Muscle layer of colon (tissue), 2 donors: Measurements from ENCODE around the gene ENOX2.
"Not testable (repeated sequence)": the region's sequence is repeated elsewhere in the genome, so short reads cannot be mapped to it uniquely, and the experiment has no call there.

ENCODE experiments used
- H3K27ac ChIP-seq: one replicate; pipeline ENCODE4 v1.7.0; 2013; ENCODE audit warnings: low read depth, mild to moderate bottlenecking, low read length, moderate library complexity
- H3K27me3 ChIP-seq, 2 donors: one replicate each; pipeline ENCODE4 v1.7.0; 2013; ENCODE audit warnings: low read length in 2 of 2, mild to moderate bottlenecking in 2 of 2; ENCODE audit not compliant: insufficient read depth in 2 of 2, control insufficient read depth in 1 of 2
- H3K36me3 ChIP-seq: one replicate; pipeline ENCODE4 v1.7.0; 2013; ENCODE audit warnings: mild to moderate bottlenecking, low read length; ENCODE audit not compliant: insufficient read depth
- H3K4me1 ChIP-seq: one replicate; pipeline ENCODE4 v1.7.0; 2013; ENCODE audit warnings: mild to moderate bottlenecking, low read length; ENCODE audit not compliant: insufficient read depth
- H3K4me3 ChIP-seq, 2 donors: one replicate each; pipeline ENCODE4 v1.7.0; 2013; ENCODE audit warnings: low read length in 2 of 2, low read depth in 1 of 2, mild to moderate bottlenecking in 1 of 2, moderate library complexity in 1 of 2
- H3K9ac ChIP-seq: one replicate; pipeline ENCODE4 v1.7.0; 2013; ENCODE audit warnings: low read length
- H3K9me3 ChIP-seq: one replicate; pipeline ENCODE4 v1.7.0; 2013; ENCODE audit warnings: mild to moderate bottlenecking, low read length
- donor health status: abdominal sarcoma.
- donor health status: Adenocarcinoma of cecum.

Gene ENOX2

DNA sequence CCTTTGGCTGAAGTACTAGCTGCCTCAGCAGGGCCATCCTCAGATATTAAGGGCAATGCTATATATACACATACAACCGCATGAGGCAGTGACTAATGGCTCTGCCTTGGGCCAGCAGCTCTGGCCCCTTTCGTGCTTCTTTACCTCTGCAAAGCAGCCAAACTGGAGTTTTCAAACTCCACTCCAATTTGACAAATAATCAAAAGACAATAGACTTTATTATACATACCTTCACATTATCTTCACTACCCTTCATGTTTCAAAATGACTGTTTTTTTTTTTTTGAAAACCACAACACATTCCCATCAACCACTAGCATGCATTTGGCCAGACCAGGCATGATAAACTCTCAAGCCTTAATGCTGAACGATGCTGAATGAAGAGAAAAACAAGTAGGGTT is 187.7 kb downstream of the ENOX2 start:
- Histone ChIP-seq H3K4me1 (no peaks in the 10 kb centered on the region), H3K27me3 (peaks cover 0 to 4% of the 10 kb centered on the region in 2 donors), H3K27ac (no peak overlapping the region), H3K9ac (no peak overlapping the region), H3K4me3 (no peak overlapping the region), H3K36me3 (no peaks in the 10 kb centered on the region), H3K9me3 (no peaks in the 10 kb centered on the region)

DNA sequence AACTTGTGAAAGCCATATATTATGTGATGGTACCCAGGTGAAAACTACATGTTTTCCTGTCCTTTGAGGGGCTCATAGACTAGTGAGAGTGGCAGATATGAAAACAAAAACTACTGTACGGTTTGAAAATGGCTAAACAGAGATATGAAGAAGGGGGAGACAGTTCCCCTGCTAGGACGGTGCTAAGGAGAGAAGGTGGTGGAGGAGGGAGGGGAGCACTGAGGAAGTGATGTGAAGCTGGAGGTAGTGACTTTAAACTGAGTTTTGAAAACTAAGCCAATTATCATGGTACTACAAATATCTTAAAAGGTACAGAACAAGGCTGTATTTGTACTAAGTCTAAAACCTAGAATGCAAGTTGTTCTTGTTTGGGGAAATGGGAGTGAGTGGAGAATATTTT is 188.3 kb downstream of the ENOX2 start:
- Histone ChIP-seq H3K27me3 (peaks cover 0 to 4% of the 10 kb centered on the region in 2 donors), H3K4me3 (no peak overlapping the region), H3K27ac (no peak overlapping the region), H3K9ac (no peak overlapping the region), H3K36me3 (no peaks in the 10 kb centered on the region), H3K4me1 (no peaks in the 10 kb centered on the region), H3K9me3 (no peaks in the 10 kb centered on the region)

DNA sequence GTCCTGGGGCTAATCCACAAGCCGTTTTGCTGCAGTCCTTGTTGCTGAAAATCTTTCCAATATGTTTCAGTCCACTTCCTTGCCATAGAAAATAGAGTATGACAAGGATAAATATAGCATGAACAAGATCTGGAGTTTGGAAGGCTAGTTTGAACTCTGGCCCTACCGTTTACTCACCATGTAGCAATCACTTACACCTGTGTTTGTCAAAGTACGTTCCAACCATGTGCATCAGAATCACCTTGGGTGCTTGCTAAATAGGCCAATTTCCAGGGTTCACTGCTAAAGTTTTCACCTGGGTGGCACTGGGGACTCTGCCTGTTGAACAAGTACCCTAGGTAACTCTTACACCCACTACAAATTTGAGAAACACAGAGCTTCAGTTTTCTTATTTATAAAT is 188.9 kb downstream of the ENOX2 start:
- Histone ChIP-seq H3K9ac (no peak overlapping the region), H3K27me3 (peaks cover 0 to 1% of the 10 kb centered on the region in 2 donors), H3K4me3 (no peak overlapping the region), H3K4me1 (no peaks in the 10 kb centered on the region), H3K27ac (no peak overlapping the region), H3K9me3 (no peaks in the 10 kb centered on the region), H3K36me3 (no peaks in the 10 kb centered on the region)

DNA sequence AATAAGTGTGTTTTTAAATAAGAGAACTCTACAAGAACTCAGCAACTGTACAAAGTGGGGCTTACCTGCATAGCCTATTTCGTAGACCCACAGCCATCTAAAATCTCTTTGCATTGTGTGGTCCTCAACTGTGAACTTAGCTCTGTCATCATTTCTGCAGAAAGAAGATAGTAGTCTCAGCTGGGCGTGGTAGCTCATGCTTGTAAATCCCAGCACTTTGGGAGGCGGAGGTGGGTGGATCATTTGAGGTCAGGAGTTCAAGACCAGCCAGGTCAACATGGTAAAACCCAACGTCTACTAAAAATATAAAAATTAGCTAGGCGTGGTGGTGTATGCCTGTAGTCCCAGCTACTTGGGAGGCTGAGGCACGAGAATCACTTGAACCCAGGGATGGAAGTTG is 193.8 kb downstream of the ENOX2 start:
- H3K4me3 ChIP-seq, H3K27ac ChIP-seq, H3K27me3 ChIP-seq, H3K9ac ChIP-seq, H3K4me1 ChIP-seq, H3K36me3 ChIP-seq, H3K9me3 ChIP-seq: not testable (repeated sequence)

DNA sequence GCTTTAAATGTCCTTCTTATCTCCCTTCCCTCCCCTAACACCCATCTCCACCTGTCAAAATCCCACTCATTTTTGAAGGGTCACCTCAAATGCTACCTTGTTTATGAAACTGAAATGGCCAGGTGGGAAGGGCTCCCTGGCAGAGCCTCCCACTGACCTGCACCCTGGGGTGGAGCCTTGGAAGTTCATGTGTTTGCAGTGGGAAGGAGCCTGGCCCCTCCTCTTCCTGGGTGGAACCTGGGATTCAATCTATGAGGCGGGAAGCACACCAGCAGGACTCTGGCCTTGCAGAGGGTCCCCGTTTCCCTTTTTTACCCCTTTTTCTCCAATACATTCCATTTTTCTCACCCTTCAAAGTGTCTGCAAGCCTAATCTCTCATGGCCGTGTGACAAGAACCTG is 197.4 kb downstream of the ENOX2 start:
- H3K4me1 ChIP-seq = no peaks in the 10 kb centered on the region
- H3K27ac ChIP-seq = no peak overlapping the region
- no peaks in the 10 kb centered on the region for H3K27me3 ChIP-seq
- H3K4me3 ChIP-seq = no peak overlapping the region
- H3K36me3 ChIP-seq = no peaks in the 10 kb centered on the region
- no peaks in the 10 kb centered on the region for H3K9me3 ChIP-seq
- H3K9ac ChIP-seq = no peak overlapping the region

DNA sequence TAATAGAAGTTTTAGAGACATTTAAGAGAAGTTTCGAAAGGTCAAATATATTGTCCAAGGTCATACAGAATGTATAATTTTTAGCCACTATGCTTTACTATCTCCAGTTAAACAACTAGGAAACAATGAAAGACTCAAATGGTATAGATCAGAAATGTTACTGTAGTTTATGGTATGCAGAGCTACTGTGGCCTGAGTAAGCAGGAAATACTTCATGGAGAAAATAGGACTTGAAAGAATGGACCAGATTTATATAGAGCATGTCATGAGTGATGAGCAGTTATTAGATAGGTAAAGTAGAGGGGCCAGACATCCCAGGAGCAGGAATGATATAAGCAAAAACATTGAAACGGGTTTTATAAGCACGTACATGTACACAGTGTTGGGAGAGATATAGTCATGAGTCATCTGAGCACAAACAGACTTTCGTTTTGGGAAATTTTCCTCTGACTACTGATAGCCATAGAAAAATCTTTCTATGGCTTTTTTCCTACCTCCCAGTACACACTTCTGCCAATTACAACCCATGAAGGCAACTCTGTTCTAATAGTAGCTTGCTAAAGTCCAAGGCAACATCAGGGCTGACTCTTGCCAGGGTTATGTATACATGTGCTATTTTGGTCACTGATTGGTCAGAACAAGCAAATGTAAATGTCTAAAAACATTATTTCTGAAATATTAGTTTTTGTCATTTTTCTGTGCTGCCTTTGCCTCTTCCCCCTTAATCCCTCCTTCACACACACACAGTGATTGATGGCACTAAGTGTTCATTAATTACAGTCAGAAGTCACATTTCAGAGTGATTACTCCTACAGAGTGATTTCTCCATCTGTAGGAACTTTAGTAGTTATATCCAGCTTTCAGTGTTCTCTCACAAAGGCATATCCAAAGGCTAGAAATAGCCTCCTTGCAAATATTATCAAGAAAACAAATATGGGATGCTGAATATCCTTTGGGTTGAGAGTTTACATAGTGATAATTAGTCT is 198.7 kb downstream of the ENOX2 start:
- H3K4me3 ChIP-seq = no peak overlapping the region
- no peaks in the 10 kb centered on the region for H3K9me3 ChIP-seq
- H3K4me1 ChIP-seq = no peaks in the 10 kb centered on the region
- H3K27ac ChIP-seq = no peak overlapping the region
- no peaks in the 10 kb centered on the region for H3K36me3 ChIP-seq
- H3K9ac ChIP-seq = no peak overlapping the region
- no peaks in the 10 kb centered on the region for H3K27me3 ChIP-seq

DNA sequence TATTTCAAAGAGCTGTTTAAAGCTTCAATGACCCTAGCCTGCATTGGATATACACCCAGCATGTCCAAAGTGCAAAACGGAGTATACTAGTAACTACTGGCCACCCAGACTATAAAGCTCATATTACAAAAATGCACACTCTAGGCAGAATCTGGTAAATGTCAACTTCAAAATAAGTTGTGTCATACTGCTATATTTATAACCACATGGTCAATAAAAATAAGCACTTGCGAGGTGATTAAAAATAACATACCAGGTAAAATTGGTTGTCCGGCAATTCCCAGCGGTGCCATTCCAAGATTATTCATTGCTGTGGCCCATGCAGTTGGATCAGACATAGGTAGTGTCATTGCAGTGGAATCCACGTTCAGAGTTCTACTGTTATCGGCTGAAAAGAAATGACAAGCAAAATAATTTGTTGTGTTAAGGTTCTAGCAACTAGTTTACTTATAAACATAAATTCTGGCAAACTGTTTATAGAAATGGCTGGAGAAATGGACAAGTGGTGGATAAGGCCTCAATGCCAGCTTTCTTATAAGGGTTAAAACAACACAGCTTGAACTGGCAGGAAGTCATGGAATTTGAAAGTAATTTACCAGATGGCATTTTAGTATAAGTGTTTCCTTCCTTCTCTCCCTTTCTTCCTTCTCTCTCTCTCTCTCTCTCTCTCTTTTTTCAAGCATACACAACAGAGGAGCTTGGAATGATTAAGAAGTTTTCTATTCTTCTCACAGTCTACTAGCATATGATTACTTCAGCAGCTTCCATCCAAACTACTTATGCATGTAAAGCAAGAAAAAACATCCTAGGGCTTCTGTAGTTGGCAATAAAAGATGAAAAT is 199.9 kb downstream of the ENOX2 start:
- Histone ChIP-seq H3K36me3 (no peaks in the 10 kb centered on the region), H3K9ac (no peak overlapping the region), H3K4me1 (no peaks in the 10 kb centered on the region), H3K27ac (no peak overlapping the region), H3K4me3 (no peak overlapping the region), H3K27me3 (no peaks in the 10 kb centered on the region), H3K9me3 (no peaks in the 10 kb centered on the region)

DNA sequence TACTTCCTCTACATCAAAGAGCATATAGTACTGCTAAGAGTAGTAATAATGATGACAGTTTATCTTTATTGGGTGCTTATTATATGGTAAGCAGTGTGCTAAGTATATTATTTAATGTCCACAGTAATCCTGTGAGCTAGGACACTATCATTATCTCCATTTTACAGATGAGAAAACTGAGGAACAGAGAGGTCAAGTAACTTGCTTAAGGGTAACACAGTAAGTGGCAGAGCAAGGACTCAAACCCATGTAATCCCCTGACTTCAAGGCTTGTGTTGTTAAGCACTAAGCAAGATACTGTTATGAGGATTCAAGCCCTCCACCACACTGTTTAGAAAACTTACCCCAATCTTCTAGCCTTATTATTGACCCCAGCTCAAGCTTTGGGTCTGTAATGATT is 202.4 kb downstream of the ENOX2 start:
- Histone ChIP-seq H3K36me3 (no peaks in the 10 kb centered on the region), H3K27ac (no peak overlapping the region), H3K4me1 (no peaks in the 10 kb centered on the region), H3K9me3 (no peaks in the 10 kb centered on the region), H3K27me3 (no peaks in the 10 kb centered on the region), H3K9ac (no peak overlapping the region), H3K4me3 (no peak overlapping the region)

DNA sequence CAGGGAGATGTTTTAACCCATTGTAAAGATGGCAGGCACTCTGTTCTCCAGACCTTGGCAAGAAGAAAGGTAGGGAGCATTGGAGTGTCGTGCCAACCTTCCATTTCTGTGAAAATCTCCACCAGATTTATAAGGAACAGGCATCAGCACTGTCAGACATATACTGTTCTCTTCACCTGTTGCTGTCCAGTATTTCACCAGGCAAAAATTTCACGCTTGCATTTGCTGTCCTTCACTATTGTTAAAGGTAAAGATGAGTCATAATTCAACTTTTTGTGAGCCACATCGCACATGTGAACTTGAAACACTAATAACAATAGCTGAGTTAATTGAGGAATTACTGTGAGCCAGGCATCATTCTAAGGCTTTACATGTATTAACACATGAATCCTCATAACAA is 203.4 kb downstream of the ENOX2 start:
- H3K27ac ChIP-seq = no peak overlapping the region
- no peaks in the 10 kb centered on the region for H3K36me3 ChIP-seq
- H3K27me3 ChIP-seq = no peaks in the 10 kb centered on the region
- no peak overlapping the region for H3K4me3 ChIP-seq
- no peak overlapping the region for H3K9ac ChIP-seq
- no peaks in the 10 kb centered on the region for H3K9me3 ChIP-seq
- no peaks in the 10 kb centered on the region for H3K4me1 ChIP-seq

DNA sequence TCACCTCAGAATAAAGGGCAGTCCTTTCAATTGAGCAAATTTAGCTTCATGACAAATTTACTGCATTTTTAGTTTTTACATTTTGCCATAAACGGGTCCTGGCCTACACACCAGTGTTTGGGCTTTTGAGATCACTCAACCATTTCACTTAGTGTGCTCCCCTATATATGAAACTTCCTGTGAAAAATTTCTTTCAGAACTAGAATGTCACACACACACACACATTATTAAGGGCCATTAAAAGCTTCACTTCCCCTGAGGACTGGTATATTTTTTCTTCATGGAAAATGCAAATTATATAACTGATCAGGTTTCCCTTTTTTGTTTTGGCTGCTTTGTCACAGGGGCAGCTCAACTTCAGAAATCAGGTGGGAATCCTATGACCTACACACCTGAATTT is 206.5 kb downstream of the ENOX2 start:
- H3K4me1 ChIP-seq = no peaks in the 10 kb centered on the region
- no peaks in the 10 kb centered on the region for H3K36me3 ChIP-seq

DNA sequence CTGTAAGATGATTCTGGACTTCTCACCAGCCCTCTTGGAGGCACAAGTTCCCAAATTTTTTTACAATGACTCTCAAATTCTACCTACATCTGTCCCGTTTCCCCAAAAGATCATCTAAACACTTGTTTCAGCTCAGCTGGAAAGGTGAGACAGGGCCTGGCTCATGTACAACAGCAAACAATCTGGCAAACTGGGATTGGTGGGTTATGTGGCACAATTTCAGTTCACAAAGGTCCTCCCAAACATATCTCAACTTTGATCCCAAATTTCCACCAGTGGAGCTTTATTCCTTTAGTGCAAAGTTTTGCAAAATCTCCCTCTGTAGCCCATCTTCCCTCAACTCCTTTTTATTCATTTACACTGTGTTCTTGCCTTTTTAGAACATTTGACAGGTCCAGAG is 207.1 kb downstream of the ENOX2 start:
- no peak overlapping the region for H3K9ac ChIP-seq
- no peaks in the 10 kb centered on the region for H3K4me1 ChIP-seq
- H3K4me3 ChIP-seq = no peak overlapping the region
- no peaks in the 10 kb centered on the region for H3K9me3 ChIP-seq
- no peak overlapping the region for H3K27ac ChIP-seq
- no peaks in the 10 kb centered on the region for H3K27me3 ChIP-seq
- no peaks in the 10 kb centered on the region for H3K36me3 ChIP-seq

More for the DNA sequence above, 206.5 kb downstream of the ENOX2 start:
- Histone ChIP-seq H3K27ac (no peak overlapping the region), H3K4me3 (no peak overlapping the region), H3K27me3 (no peaks in the 10 kb centered on the region), H3K9ac (no peak overlapping the region), H3K9me3 (no peaks in the 10 kb centered on the region)
